Keratinocyte (primary cell): ENCODE measurements around the gene NTN1. TPM values are rescaled to one million over a fixed set of nuclear protein-coding genes. Genes with fewer than 3 reads are reported as not detected.

Source experiments
- DNase-seq: peaks from one replicate; pipeline ENCODE4 v3.0.0-alpha.2; 2011; ENCODE audit warnings: low read depth, missing footprints, low spot score
- FAIRE-seq: peaks from 2 replicates; lab custom pipeline; 2011; peaks lifted over from hg19 to GRCh38; lab: Jason Lieb, UNC
- H2AFZ ChIP-seq: 2 replicates; pipeline ENCODE4 v1.6.0; 2012; ENCODE audit warnings: low read length, control low read depth, inconsistent platforms; ENCODE audit not compliant: control insufficient read depth
- H3K27ac ChIP-seq: 2 replicates; pipeline ENCODE4 v1.5.1; 2011; ENCODE audit warnings: low read length; ENCODE audit not compliant: control insufficient read depth, insufficient read depth
- H3K27me3 ChIP-seq: 3 replicates; pipeline ENCODE4 v1.6.0; 2011; ENCODE audit warnings: low read length; ENCODE audit not compliant: control insufficient read depth, insufficient read depth; ENCODE audit errors: extremely low read depth
- H3K36me3 ChIP-seq, 2 experiments: 2 replicates in 1 of 2; 3 replicates in 1 of 2; pipeline ENCODE4 v1.5.1; 2011; ENCODE audit warnings: low read length in 2 of 2, mild to moderate bottlenecking in 1 of 2; ENCODE audit not compliant: control insufficient read depth in 2 of 2, insufficient read depth in 2 of 2; ENCODE audit errors: extremely low read depth in 1 of 2
- H3K4me1 ChIP-seq: 3 replicates; pipeline ENCODE4 v1.5.1; 2011; ENCODE audit warnings: low read length; ENCODE audit not compliant: control insufficient read depth, insufficient read depth; ENCODE audit errors: extremely low read depth
- H3K4me2 ChIP-seq: 3 replicates; pipeline ENCODE4 v1.6.0; 2011; ENCODE audit warnings: low read depth, low read length; ENCODE audit not compliant: control insufficient read depth, insufficient read depth; ENCODE audit errors: extremely low read depth
- H3K4me3 ChIP-seq, 3 experiments: fragments of 200-600 bp in 1 of 3; sonication (generic) in 1 of 3; 2 replicates in 2 of 3; 3 replicates in 1 of 3; pipeline ENCODE4 v1.5.1; 2011 to 2016; ENCODE audit warnings: low read length in 3 of 3, mild to moderate bottlenecking in 3 of 3, control low read depth in 2 of 3, inconsistent platforms in 1 of 3, low read depth in 1 of 3, mixed read lengths in 1 of 3, mixed run types in 1 of 3, moderate library complexity in 1 of 3; ENCODE audit not compliant: control insufficient read depth in 2 of 3, insufficient read depth in 2 of 3; ENCODE audit errors: extremely low read depth in 1 of 3
- H3K79me2 ChIP-seq: 2 replicates; pipeline ENCODE4 v1.6.0; 2012; ENCODE audit warnings: low read length; ENCODE audit not compliant: control insufficient read depth, insufficient read depth
- H3K9ac ChIP-seq: 3 replicates; pipeline ENCODE4 v1.6.0; 2011; ENCODE audit warnings: low read length; ENCODE audit not compliant: control insufficient read depth, insufficient read depth; ENCODE audit errors: extremely low read depth
- H3K9me1 ChIP-seq: 3 replicates; pipeline ENCODE4 v1.6.0; 2011; ENCODE audit warnings: low read length; ENCODE audit not compliant: control insufficient read depth, insufficient read depth; ENCODE audit errors: extremely low read depth
- H3K9me3 ChIP-seq: 2 replicates; pipeline ENCODE4 v1.5.1; 2012; ENCODE audit warnings: low read depth, low read length; ENCODE audit not compliant: control insufficient read depth
- H4K20me1 ChIP-seq: 3 replicates; pipeline ENCODE4 v1.6.0; 2011; ENCODE audit warnings: low read length; ENCODE audit not compliant: control insufficient read depth, insufficient read depth; ENCODE audit errors: extremely low read depth
- EZH2 ChIP-seq: IDR thresholded peaks from one replicate; pipeline ENCODE4 v1.6.1; 2012; ENCODE audit warnings: inconsistent platforms, mild to moderate bottlenecking, low read length, moderate library complexity
- dilution Hi-C: fragments of 300-500 bp; cut with MboI; formaldehyde crosslinking; loops from one replicate; pipeline ENCODE4 v1.7.0; 2020; ENCODE audit warnings: low sequenced_read_pairs; ENCODE audit not compliant: extremely low pct_ligation_motif_present
- polyA plus RNA-seq, 5 experiments: library from polyadenylated mRNA; depleted of rRNA in 3 of 5; stranded (reverse) in 3 of 5; stranded (forward) in 1 of 5; unstranded in 1 of 5; fragments of >200 nt; gene quantifications; 1 replicate in 1 of 5; 2 replicates in 3 of 5; 3 replicates in 1 of 5; pipeline versions ENCODE4 v1.2.1 to v1.2.3, GENCODE V29; 2011 to 2012; ENCODE audit warnings: missing spikeins in 2 of 5, low read depth in 1 of 5, low replicate concordance in 1 of 5
- TF ChIP-seq, protein P1 (sequence below), 3 experiments: IDR thresholded peaks in 1 of 3; conservative IDR thresholded peaks in 1 of 3; optimal IDR thresholded peaks in 1 of 3; 2 replicates in 2 of 3; 3 replicates in 1 of 3; pipeline versions ENCODE3 to v1.5.1; 2011; ENCODE audit warnings: low read length in 3 of 3, mild to moderate bottlenecking in 3 of 3, moderate library complexity in 2 of 3, control low read depth in 1 of 3, inconsistent platforms in 1 of 3; ENCODE audit not compliant: insufficient read depth in 2 of 3; ENCODE audit errors: extremely low read depth in 1 of 3

Gene NTN1
- polyA plus RNA-seq, 1 donor (not counting 4 experiments of a cell fraction or from before 2014, with no cell fraction given) = 0.10 TPM

DNA sequence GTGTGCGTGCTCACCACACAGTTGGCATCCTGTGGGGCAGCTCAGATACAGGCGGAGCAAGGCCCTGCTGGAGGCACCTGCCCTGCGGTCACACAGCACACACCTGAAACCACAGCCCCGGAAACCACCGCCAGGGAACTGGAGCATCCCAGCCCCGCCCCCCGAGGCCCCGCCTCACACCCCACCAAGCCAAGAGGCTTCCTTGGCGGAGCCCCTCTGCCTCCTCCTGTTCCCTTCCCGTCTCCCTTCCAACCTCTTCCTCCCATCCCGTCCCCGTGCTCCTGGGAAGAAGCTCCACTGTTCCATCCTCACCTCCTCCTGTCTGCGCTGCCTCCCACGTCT, 205.5 kb downstream of the NTN1 start:
- Histone ChIP-seq H3K9me3 (peaks cover 3% of the 10 kb centered on the region), H3K4me2 (no peak overlapping the region), H3K4me1 (no peaks in the 10 kb centered on the region), H3K9me1 (no peaks in the 10 kb centered on the region), H3K27me3 (no peaks in the 10 kb centered on the region), H3K9ac (no peak overlapping the region), H2AFZ (no peak overlapping the region), H3K27ac (no peak overlapping the region), H3K4me3 (no peak overlapping the region), H3K36me3 (no peaks in the 10 kb centered on the region), H3K79me2 (no peaks in the 10 kb centered on the region), H4K20me1 (no peaks in the 10 kb centered on the region)
- no peak for TF ChIP-seq EZH2
- TF ChIP-seq, protein P1, sequence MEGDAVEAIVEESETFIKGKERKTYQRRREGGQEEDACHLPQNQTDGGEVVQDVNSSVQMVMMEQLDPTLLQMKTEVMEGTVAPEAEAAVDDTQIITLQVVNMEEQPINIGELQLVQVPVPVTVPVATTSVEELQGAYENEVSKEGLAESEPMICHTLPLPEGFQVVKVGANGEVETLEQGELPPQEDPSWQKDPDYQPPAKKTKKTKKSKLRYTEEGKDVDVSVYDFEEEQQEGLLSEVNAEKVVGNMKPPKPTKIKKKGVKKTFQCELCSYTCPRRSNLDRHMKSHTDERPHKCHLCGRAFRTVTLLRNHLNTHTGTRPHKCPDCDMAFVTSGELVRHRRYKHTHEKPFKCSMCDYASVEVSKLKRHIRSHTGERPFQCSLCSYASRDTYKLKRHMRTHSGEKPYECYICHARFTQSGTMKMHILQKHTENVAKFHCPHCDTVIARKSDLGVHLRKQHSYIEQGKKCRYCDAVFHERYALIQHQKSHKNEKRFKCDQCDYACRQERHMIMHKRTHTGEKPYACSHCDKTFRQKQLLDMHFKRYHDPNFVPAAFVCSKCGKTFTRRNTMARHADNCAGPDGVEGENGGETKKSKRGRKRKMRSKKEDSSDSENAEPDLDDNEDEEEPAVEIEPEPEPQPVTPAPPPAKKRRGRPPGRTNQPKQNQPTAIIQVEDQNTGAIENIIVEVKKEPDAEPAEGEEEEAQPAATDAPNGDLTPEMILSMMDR (optimal IDR thresholded peaks at IDR 0.05 in 1 of 3, IDR thresholded peaks at IDR 0.05 in 1 of 3, conservative IDR thresholded peaks at IDR 0.05 in 1 of 3; ENCODE audit: extremely low read depth in 1 of 3, insufficient read depth in 2 of 3, low read length in 3 of 3) = no peak
- dilution Hi-C loops = no loop called here
- FAIRE-seq = no peak
- no peak for DNase-seq

DNA sequence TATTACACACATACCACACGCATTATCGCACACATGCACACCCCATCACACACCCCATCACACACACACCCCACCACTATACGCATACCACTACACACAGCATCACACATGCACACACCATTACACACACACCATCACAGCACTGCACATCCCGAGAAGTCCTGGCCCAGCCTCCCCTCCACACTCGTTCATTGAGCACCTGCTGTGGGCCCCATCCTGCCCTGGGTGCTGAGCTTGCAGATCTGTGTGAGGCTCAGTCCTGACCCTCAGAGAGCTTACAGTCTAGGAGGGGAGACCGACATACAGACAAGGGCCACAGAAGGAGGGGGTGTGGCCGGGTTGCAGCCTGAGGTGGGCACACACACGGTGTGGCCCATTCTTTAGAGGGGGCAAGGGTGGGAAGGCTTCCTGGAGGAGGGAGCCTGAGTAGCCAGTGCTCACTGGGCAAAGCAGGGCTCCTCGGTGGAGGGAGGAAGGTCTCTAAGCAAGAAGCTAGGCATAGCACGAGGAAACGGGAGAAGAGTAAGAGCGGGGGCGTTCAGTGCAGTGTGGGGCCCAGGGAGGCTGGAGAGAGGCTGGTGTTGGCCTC, 206.6 kb downstream of the NTN1 start:
- H3K9ac ChIP-seq = no peak overlapping the region
- no peaks in the 10 kb centered on the region for H3K79me2 ChIP-seq
- peaks cover 3% of the 10 kb centered on the region for H3K9me3 ChIP-seq
- no peak for TF ChIP-seq EZH2
- H3K4me2 ChIP-seq = no peak overlapping the region
- H3K4me3 ChIP-seq = no peak overlapping the region
- H3K9me1 ChIP-seq = no peaks in the 10 kb centered on the region
- H3K27ac ChIP-seq = no peak overlapping the region
- H4K20me1 ChIP-seq = no peaks in the 10 kb centered on the region
- dilution Hi-C loops = no loop called here
- H3K36me3 ChIP-seq = no peaks in the 10 kb centered on the region
- H2AFZ ChIP-seq = no peak overlapping the region
- H3K27me3 ChIP-seq = no peaks in the 10 kb centered on the region
- DNase-seq (no peak), FAIRE-seq (no peak)
- H3K4me1 ChIP-seq = no peaks in the 10 kb centered on the region
